Hepatocyte (in vitro differentiated cells): ENCODE measurements around the gene LIMS2. TPM values are rescaled to one million over a fixed set of nuclear protein-coding genes. Genes with fewer than 3 reads are reported as not detected.
A peak's percentile ranks its signal among the peaks of the same experiment; 100 is the strongest.

Experiments
- DNase-seq: peaks from one replicate; pipeline ENCODE4 v3.0.0-alpha.2; 2016; ENCODE audit warnings: low spot score
- H2AFZ ChIP-seq: fragments of 200-600 bp; sonication (generic); 2 replicates; pipeline ENCODE4 v1.6.0; 2016; ENCODE audit warnings: antibody characterized with exemption, mild to moderate bottlenecking
- H3K27ac ChIP-seq: fragments of 200-600 bp; sonication (generic); 2 replicates; pipeline ENCODE4 v1.5.1; 2016; ENCODE audit warnings: mild to moderate bottlenecking
- H3K27me3 ChIP-seq: fragments of 200-600 bp; sonication (generic); 2 replicates; pipeline ENCODE4 v1.6.1; 2016
- H3K36me3 ChIP-seq: fragments of 200-600 bp; sonication (generic); replicated peaks from 2 replicates; pipeline ENCODE4 v1.5.1; 2016; ENCODE audit warnings: low read depth; ENCODE audit not compliant: insufficient read depth
- H3K4me1 ChIP-seq: fragments of 200-600 bp; sonication (generic); 2 replicates; pipeline ENCODE4 v1.5.1; 2016; ENCODE audit warnings: mild to moderate bottlenecking, moderate library complexity; ENCODE audit not compliant: insufficient read depth
- H3K4me2 ChIP-seq: fragments of 200-600 bp; sonication (generic); 2 replicates; pipeline ENCODE4 v1.6.0; 2016
- H3K4me3 ChIP-seq: fragments of 200-600 bp; sonication (generic); 2 replicates; pipeline ENCODE4 v1.5.1; 2016; ENCODE audit warnings: mild to moderate bottlenecking
- H3K79me2 ChIP-seq: fragments of 200-600 bp; sonication (generic); 2 replicates; pipeline ENCODE4 v1.6.0; 2017; ENCODE audit warnings: mild to moderate bottlenecking
- H3K9me2 ChIP-seq: fragments of 200-600 bp; sonication (generic); replicated peaks from 2 replicates; pipeline ENCODE4 v1.6.0; 2017; ENCODE audit warnings: mild to moderate bottlenecking; ENCODE audit not compliant: insufficient read depth
- H3K9me3 ChIP-seq: fragments of 200-600 bp; sonication (generic); 2 replicates; pipeline ENCODE4 v1.5.1; 2016; ENCODE audit warnings: low read depth, mild to moderate bottlenecking
- H4K20me1 ChIP-seq: fragments of 200-600 bp; sonication (generic); 2 replicates; pipeline ENCODE4 v1.6.0; 2016; ENCODE audit warnings: mild to moderate bottlenecking; ENCODE audit not compliant: insufficient read depth, poor library complexity, severe bottlenecking
- EZH2 ChIP-seq: fragments of 200-600 bp; sonication (generic); IDR thresholded peaks from 2 replicates; pipeline ENCODE4 v1.6.1; 2016; ENCODE audit warnings: antibody characterized with exemption, mild to moderate bottlenecking, borderline replicate concordance
- EZH2phosphoT487 ChIP-seq: fragments of 200-600 bp; sonication (generic); IDR thresholded peaks from one replicate; pipeline ENCODE4 v1.6.1; 2018; ENCODE audit warnings: antibody characterized with exemption, mild to moderate bottlenecking, low read depth, moderate library complexity; ENCODE audit not compliant: unreplicated experiment, severe bottlenecking
- WGBS: methylation state at CpG from one replicate; pipeline ENCODE4 v1.1.6; 2016; ENCODE audit warnings: low lambda C conversion rate; ENCODE audit errors: missing lambda C conversion rate; 5-methylcytosine and 5-hydroxymethylcytosine counted together
- polyA plus RNA-seq: library from polyadenylated mRNA; unstranded; fragments of >200 nt; fragmentation: Nextera tagmentation; extraction: Ambion mirVana; gene quantifications from 2 replicates; pipeline ENCODE4 v1.2.1, GENCODE V29; 2016
- total RNA-seq: library from RNA; depleted of rRNA; stranded (reverse); fragments of >200 nt; gene quantifications from 2 replicates; pipeline ENCODE4 v1.2.3, GENCODE V29; 2014
- TF ChIP-seq, protein P1 (sequence below): fragments of 200-600 bp; sonication (generic); IDR thresholded peaks from 2 replicates; pipeline ENCODE4 v1.5.1; 2016; ENCODE audit warnings: antibody characterized with exemption, mild to moderate bottlenecking; ENCODE audit not compliant: poor library complexity

Gene LIMS2
- total and polyA plus RNA-seq, 2 experiments from 2014 or later: 4.0 to 8.3 TPM

DNA sequence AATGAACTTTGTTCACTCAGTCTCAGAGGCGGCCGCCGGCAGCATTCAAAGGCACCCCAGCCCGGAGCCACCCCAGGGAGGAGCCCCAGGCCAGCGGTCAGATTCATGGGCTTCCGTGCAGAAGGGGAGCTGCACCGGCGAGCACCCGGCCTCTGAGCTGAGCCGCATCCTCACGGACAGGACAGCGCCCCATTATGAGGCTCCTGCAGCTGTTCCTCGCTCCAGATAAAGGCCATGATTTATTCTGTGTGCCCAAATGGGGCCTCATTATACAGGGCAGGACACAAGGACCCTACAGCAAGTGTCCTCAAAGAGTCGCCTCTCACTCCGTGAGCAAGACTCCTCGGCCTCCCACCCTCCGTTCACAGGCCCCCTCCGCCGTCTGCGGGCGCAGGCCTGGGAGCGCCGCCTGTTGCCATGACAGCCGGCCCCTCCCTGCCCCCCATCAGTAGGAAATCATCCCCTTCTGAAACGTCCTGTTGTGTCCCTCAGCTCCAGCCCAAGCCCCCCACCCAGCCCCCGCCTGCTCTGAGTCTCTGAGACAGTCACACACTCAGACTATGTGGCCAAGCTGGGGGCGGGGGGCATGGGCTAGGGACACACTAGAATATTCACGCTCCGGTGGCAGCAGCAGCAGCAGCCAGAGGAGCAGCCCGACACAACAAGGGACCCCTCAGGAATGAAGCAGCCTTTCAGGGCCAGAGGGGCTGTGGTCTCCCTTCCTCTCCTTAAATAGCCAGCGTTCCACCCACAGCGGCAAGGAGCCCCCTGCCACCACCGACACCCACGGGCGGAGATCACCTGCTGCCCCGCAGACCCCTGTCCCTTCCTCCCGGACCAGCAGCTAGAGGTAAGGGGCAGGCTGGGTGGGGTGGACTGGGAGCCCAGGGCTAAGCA is 29.7 kb downstream of the LIMS2 start, which contains the start of gene GPR17:
Gene GPR17 (plus strand): TSS at position 759 of the 897 bp plus-strand sequence. CDS start 4,583 bp downstream, outside the sequence.
- peak; percentile 51 for DNase-seq
- Histone ChIP-seq H2AFZ (no peak within 1 kb of the TSS), H3K4me2 (peak within 1 kb of the TSS; percentile 33), H3K4me3 (no peak within 1 kb of the TSS), H3K79me2 (no peaks in the 10 kb centered on the region), H3K9me3 (no peaks in the 10 kb centered on the region), H3K27me3 (no peaks in the 10 kb centered on the region), H3K9me2 (no peaks in the 10 kb centered on the region), H3K36me3 (no peaks in the 10 kb centered on the region), H3K4me1 (no peaks in the 10 kb centered on the region), H3K27ac (no peak within 1 kb of the TSS), H4K20me1 (no peaks in the 10 kb centered on the region)
- WGBS: 81% methylated on average over 26 of the region's 37 CpGs
- TF ChIP-seq EZH2: no peak
- no peak for TF ChIP-seq EZH2phosphoT487
- TF ChIP-seq, protein P1, sequence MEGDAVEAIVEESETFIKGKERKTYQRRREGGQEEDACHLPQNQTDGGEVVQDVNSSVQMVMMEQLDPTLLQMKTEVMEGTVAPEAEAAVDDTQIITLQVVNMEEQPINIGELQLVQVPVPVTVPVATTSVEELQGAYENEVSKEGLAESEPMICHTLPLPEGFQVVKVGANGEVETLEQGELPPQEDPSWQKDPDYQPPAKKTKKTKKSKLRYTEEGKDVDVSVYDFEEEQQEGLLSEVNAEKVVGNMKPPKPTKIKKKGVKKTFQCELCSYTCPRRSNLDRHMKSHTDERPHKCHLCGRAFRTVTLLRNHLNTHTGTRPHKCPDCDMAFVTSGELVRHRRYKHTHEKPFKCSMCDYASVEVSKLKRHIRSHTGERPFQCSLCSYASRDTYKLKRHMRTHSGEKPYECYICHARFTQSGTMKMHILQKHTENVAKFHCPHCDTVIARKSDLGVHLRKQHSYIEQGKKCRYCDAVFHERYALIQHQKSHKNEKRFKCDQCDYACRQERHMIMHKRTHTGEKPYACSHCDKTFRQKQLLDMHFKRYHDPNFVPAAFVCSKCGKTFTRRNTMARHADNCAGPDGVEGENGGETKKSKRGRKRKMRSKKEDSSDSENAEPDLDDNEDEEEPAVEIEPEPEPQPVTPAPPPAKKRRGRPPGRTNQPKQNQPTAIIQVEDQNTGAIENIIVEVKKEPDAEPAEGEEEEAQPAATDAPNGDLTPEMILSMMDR: no peak

DNA sequence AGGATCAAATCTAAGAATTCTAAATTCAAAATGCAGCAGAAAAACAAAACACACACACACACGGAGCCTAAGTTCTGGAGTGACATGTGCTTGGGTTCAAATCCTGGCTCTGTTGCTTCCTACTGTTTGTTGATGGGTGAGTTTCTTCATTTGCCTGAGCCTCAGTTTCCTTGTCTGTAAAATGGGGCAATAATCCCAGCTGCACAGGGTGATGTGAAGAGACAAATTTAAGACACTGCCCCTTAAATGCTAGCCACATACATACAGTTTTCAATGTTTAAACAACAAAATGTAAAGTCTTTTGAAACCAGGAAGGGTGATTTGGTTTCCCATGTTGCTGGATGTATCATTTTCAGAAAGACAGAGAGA is 30.3 kb downstream of the LIMS2 start:
- no peak for DNase-seq
- Histone ChIP-seq H4K20me1 (no peaks in the 10 kb centered on the region), H3K4me2 (peak overlapping the region; percentile 33), H3K27ac (no peak overlapping the region), H3K9me2 (no peaks in the 10 kb centered on the region), H3K27me3 (no peaks in the 10 kb centered on the region), H3K9me3 (no peaks in the 10 kb centered on the region), H3K4me1 (no peaks in the 10 kb centered on the region), H3K36me3 (no peaks in the 10 kb centered on the region), H2AFZ (no peak overlapping the region), H3K79me2 (no peaks in the 10 kb centered on the region), H3K4me3 (no peak overlapping the region)
- no peak for TF ChIP-seq EZH2phosphoT487
- TF ChIP-seq, protein P1: no peak
- TF ChIP-seq EZH2: no peak
- WGBS: 76% methylated on average over 1 of the region's 1 CpG

DNA sequence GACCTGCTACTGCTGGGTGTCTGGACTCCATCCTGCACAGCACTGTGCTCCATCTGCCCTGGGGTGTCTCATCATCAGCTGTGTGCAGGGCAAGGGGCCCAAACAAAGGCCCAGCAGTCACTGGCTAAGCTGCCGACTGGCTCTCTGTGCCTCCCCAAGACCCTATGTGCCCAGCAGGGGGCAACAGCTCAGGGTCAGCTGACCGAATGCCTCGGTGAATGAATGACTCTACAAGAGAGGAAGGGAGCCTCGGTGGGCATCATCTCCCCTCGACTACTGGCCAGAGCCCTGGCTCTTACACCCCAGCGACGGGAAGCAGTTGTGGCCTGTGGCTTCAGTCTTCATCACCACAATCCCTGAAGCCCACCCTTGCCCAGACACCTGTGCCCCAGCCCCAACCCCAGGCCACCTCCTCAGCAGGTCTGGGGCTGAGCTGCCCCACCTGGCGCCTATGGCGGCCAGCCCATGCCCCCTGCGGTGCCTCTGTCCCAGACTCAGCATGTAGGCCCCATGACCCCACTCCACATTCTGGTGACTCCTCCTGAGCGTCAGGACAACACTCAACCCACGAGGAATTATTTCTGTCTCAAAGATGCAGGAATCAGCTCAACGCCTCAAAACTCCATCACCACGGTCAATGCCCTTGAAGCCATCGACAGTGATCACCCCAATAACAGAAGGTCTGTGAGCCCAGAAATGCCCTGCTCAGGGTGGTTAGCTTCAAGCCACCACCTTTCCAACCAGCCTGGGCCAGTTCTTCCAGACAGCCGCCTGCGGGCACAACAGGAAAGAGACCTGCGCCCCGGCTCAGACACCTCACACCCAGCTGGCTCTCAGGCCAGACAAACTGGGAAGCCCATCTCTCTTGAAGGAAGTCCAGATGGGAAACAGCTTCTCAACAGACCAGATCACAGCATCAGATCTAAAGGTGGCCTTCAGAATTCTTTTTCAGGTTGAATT is 31.0 kb downstream of the LIMS2 start:
- no peak for DNase-seq
- no peak overlapping the region for H3K27ac ChIP-seq
- no peak overlapping the region for H3K4me3 ChIP-seq
- no peak overlapping the region for H3K4me2 ChIP-seq
- no peaks in the 10 kb centered on the region for H3K4me1 ChIP-seq
- H3K9me3 ChIP-seq: no peaks in the 10 kb centered on the region
- no peak overlapping the region for H2AFZ ChIP-seq
- H3K36me3 ChIP-seq: no peaks in the 10 kb centered on the region
- no peaks in the 10 kb centered on the region for H3K9me2 ChIP-seq
- H4K20me1 ChIP-seq: no peaks in the 10 kb centered on the region
- H3K79me2 ChIP-seq: no peaks in the 10 kb centered on the region
- 88% methylated on average over 19 of the region's 19 CpGs for WGBS
- H3K27me3 ChIP-seq: no peaks in the 10 kb centered on the region
- TF ChIP-seq EZH2 (no peak), EZH2phosphoT487 (no peak)
- TF ChIP-seq, protein P1: no peak
